Measurements from ENCODE around the gene HCST. TPM values are rescaled to one million over a fixed set of nuclear protein-coding genes. Genes with fewer than 3 reads are reported as not detected.

HCST gene
- total RNA-seq, 1 donor from 2014 or later, result 1.8 TPM

DNA sequence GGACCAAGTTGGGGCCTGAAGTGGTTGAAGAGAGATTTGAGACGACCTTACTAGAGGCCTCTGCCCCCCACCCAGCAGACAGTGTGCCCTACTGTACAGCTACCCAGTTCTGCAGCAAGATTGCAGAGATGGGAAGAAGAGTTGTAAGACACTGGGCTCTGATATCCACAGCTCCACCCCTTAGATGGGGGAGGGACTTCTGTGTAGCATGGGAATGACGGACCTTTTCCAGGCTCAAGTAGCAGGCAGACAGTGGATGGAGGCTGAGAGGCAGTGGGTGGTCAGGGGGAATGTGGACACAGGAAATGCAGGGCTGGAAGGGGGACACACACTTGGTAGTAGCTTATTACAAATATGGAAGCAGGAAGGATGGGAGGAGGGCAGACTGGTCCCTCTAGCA, 46.8 kb downstream of the HCST start:
- H3K4me3 ChIP-seq (ENCODE audit: insufficient read depth, low read depth, low read length), result no peak overlapping the region
- H2AFZ ChIP-seq (ENCODE audit: low read depth, low read length), result no peak overlapping the region
- TF ChIP-seq, protein P1, sequence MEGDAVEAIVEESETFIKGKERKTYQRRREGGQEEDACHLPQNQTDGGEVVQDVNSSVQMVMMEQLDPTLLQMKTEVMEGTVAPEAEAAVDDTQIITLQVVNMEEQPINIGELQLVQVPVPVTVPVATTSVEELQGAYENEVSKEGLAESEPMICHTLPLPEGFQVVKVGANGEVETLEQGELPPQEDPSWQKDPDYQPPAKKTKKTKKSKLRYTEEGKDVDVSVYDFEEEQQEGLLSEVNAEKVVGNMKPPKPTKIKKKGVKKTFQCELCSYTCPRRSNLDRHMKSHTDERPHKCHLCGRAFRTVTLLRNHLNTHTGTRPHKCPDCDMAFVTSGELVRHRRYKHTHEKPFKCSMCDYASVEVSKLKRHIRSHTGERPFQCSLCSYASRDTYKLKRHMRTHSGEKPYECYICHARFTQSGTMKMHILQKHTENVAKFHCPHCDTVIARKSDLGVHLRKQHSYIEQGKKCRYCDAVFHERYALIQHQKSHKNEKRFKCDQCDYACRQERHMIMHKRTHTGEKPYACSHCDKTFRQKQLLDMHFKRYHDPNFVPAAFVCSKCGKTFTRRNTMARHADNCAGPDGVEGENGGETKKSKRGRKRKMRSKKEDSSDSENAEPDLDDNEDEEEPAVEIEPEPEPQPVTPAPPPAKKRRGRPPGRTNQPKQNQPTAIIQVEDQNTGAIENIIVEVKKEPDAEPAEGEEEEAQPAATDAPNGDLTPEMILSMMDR (IDR thresholded peaks at IDR 0.05; ENCODE audit: insufficient read depth, low read depth, low read length), result no peak
- no peak for TF ChIP-seq EZH2 (IDR thresholded peaks at IDR 0.05; ENCODE audit: insufficient read depth, low read length)
- peaks cover 20% of the 10 kb centered on the region for H4K20me1 ChIP-seq (ENCODE audit: insufficient read depth, low read length)
- H3K36me3 ChIP-seq (ENCODE audit: insufficient read depth, low read length), result no peaks in the 10 kb centered on the region
- Mint-ChIP-seq H3K36me3 (ENCODE audit: low read depth, unreplicated experiment) (peaks cover 10% of the 10 kb centered on the region), H3K9me3 (ENCODE audit: unreplicated experiment) (no peaks in the 10 kb centered on the region), H3K27me3 (ENCODE audit: low read depth, unreplicated experiment) (peaks cover 24% of the 10 kb centered on the region), H3K4me3 (ENCODE audit: unreplicated experiment) (no peak overlapping the region), H3K4me1 (ENCODE audit: low read depth, unreplicated experiment) (peaks cover 3% of the 10 kb centered on the region), H3K27ac (ENCODE audit: unreplicated experiment) (no peak overlapping the region)
- H3K9ac ChIP-seq (ENCODE audit: low read length), result no peak overlapping the region
- no peaks in the 10 kb centered on the region for H3K9me3 ChIP-seq (ENCODE audit: insufficient read depth, low read depth, low read length)
- no peak for FAIRE-seq
- no peaks in the 10 kb centered on the region for H3K27me3 ChIP-seq (ENCODE audit: insufficient read depth, low read length)
- no peaks in the 10 kb centered on the region for H3K4me1 ChIP-seq (ENCODE audit: insufficient read depth, low read length)
- DNase-seq (ENCODE audit: low read depth), result no peak
- no peaks in the 10 kb centered on the region for H3K79me2 ChIP-seq (ENCODE audit: insufficient read depth, low read length)
- H3K4me2 ChIP-seq (ENCODE audit: low read length), result no peak overlapping the region
- no peak overlapping the region for H3K27ac ChIP-seq (ENCODE audit: low read depth, low read length)

Other genes starting within 250 kb of the HCST start
- 0.18 TPM in 1 of 2 replicates, not detected in the other for gene UPK1A, start 236.0 kb upstream of the HCST start, total RNA-seq
- not detected in 2 replicates for gene ZBTB32, start 198.0 kb upstream of the HCST start, total RNA-seq
- gene KMT2B, start 184.5 kb upstream of the HCST start, total RNA-seq, result 28.7 and 29.0 TPM in 2 replicates
- 2.0 and 2.4 TPM in 2 replicates for gene IGFLR1, start 160.1 kb upstream of the HCST start, total RNA-seq
- gene U2AF1L4, start 157.1 kb upstream of the HCST start, total RNA-seq, result 15.7 and 16.6 TPM in 2 replicates
- 97.5 and 100 TPM in 2 replicates for gene PSENEN, start 156.9 kb upstream of the HCST start, total RNA-seq
- gene LIN37, start 154.0 kb upstream of the HCST start, total RNA-seq, result 12.7 and 15.6 TPM in 2 replicates
- gene HSPB6, start 145.5 kb upstream of the HCST start, total RNA-seq, result 1.2 and 1.9 TPM in 2 replicates
- 32.9 and 35.6 TPM in 2 replicates for gene PROSER3, start 144.4 kb upstream of the HCST start, total RNA-seq
- gene ARHGAP33, start 127.0 kb upstream of the HCST start, total RNA-seq, result 5.5 and 6.8 TPM in 2 replicates
- not detected in 2 replicates for gene PRODH2, start 89.7 kb upstream of the HCST start, total RNA-seq
- gene NPHS1, start 50.0 kb upstream of the HCST start, total RNA-seq, result not detected in 2 replicates
- 0.12 and 0.18 TPM in 2 replicates for gene KIRREL2, start 45.6 kb upstream of the HCST start, total RNA-seq
- 66.0 and 69.4 TPM in 2 replicates for gene APLP1, start 34.0 kb upstream of the HCST start, total RNA-seq
- gene NFKBID, start 2.0 kb upstream of the HCST start, total RNA-seq, result 7.0 and 8.4 TPM in 2 replicates
- gene TYROBP, start 5.8 kb downstream of the HCST start, total RNA-seq, result not detected in 2 replicates
- 15.1 and 15.3 TPM in 2 replicates for gene LRFN3, start 33.8 kb downstream of the HCST start, total RNA-seq
- gene SDHAF1, start 92.7 kb downstream of the HCST start, total RNA-seq, result 8.8 and 10.9 TPM in 2 replicates
- 0.53 and 1.1 TPM in 2 replicates for gene SYNE4, start 106.3 kb downstream of the HCST start, total RNA-seq
- 25.9 and 27.3 TPM in 2 replicates for gene ALKBH6, start 111.7 kb downstream of the HCST start, total RNA-seq
- 55.4 and 57.4 TPM in 2 replicates for gene CLIP3, start 130.3 kb downstream of the HCST start, total RNA-seq
- gene THAP8, start 151.8 kb downstream of the HCST start, total RNA-seq, result 5.0 and 6.0 TPM in 2 replicates
- 1.1 and 2.4 TPM in 2 replicates for gene WDR62, start 152.4 kb downstream of the HCST start, total RNA-seq
- gene OVOL3, start 208.6 kb downstream of the HCST start, total RNA-seq, result not detected in 2 replicates
- gene POLR2I, start 212.3 kb downstream of the HCST start, total RNA-seq, result 57.4 and 65.1 TPM in 2 replicates
- gene TBCB, start 212.9 kb downstream of the HCST start, total RNA-seq, result 239 and 244 TPM in 2 replicates
- gene CAPNS1, start 237.5 kb downstream of the HCST start, total RNA-seq, result 665 and 677 TPM in 2 replicates
- gene COX7A1, start 249.9 kb downstream of the HCST start, total RNA-seq, result 0.64 TPM in 1 of 2 replicates, not detected in the other